NCI-H526 (cell line): ENCODE measurements around the gene CARD9.

Source experiments
- DNase-seq, 2 experiments: peaks; one replicate each; lab custom pipeline; 2025; lab: John Stamatoyannopoulos, UW

The CARD9 gene

DNA sequence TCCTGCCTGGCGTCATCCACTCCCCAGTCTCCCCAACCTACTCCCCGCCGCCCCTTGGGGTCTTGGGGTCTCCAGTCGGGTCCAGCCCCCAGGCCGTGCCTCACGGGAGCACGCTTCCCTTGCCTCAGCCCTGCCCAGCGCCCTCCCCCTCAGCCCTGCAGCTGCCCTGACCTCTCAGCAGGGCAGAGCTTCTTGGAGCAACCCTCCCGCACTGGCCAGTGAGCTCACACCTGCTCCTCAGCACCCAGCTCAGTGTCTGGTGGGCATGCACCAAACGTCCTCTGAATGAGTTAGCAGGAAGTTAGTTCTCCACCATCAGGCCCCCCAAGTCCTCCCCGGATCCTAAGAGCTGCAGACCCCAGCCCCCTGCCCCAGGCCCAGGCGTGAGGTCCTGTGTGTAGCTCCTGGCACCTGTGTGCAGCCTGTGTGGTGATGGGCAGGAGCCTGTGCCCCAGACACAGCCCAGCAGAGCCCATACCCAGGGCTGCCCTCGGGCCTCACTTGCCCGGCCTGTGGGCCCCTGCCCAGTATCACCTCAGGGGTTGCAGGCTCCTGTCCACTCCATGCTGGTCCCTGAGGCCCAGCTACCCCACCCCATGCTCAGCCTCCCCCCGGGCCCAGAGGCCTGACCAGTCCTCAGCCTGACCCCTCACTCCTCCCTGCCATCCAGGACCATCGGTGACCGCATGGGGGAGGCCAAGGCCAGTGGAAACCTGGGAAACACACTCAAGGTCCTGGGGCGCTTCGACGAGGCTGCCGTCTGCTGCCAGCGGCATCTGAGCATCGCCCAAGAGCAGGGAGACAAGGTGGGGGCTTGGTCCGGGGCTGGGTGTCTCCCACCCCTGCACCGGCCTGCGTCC is 37.9 kb downstream of the CARD9 start:
- no peak for DNase-seq

DNA sequence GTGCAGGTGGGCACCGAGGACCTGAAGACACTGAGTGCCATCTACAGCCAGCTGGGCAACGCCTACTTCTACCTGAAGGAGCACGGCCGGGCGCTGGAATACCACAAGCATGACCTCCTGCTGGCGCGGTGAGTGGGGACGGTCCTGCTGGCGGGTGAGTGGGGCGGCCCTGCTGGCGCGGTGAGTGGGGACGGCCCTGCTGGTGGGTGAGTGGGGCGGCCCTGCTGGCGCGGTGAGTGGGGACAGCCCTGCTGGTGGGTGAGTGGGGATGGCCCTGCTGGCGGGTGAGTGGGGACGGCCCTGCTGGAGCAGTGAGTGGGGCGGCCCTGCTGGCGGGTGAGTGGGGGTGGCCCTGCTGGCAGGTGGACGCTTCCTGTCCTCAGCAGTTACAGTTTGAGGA is 38.9 kb downstream of the CARD9 start:
- DNase-seq, result no peak

DNA sequence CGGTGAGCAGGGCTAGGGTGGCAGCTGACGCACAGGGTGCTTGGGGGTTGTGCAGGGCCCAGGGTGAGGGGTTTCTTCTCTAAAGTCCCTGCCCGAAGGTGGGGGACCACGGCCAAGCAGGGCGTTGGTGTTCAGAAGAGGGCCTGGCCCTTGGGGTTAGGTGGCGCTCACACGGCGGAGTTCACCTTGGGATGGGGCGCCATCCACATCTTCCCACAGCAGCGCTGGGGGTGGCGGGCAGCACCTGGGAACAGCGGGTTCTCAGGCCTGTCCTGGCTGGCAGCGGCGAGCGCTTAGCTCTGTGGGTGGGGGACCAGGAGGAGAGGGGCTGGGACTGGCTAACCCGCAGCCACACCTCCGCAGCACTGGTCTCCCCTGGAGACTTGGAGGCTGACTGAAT is 40.0 kb downstream of the CARD9 start:
- DNase-seq, result no peak

DNA sequence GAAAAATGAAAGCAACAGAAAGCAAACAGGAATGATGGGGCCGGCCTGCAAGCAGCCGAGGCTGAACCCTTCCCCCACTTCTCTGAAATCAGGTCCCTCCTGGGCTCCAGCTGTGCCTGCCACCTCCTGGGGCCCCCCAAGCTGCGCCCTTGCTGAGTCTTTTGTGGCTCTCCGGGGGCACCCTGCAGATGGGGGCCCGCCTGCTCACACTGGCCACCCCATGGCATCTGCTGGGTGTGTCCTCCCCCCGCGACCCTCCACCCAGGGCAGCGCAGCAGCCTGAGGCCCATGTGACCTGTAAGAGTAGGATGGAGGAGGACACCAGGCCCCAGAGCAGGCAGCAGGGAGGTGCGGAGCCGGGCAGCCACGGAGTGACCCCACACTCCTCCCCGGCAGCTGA is 40.4 kb downstream of the CARD9 start:
- no peak for DNase-seq

DNA sequence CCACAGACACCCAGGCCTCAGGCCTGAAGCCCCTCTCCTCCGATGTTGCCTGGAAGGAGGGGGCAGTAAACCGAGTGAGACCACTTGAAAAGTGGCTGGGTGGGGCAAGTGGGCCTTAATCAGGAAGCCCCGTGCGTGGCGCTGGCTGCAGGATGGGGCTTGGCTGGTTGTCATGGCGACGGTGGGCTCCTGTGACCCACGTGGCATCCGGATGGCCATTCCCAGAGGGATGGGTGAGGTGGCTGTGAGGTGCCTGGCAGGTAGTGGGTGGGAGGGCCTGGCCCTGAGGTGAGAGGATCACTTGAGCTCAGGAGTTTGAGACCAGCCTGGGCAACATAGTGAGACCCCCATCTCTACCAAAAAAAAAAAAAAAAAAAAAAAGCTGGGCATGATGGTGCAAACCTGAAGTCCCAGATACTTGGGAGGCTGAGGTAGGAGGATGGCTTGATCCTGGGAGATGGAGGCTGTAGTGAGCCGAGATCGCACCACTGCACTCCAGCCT is 40.9 kb downstream of the CARD9 start:
- DNase-seq, result no peak

DNA sequence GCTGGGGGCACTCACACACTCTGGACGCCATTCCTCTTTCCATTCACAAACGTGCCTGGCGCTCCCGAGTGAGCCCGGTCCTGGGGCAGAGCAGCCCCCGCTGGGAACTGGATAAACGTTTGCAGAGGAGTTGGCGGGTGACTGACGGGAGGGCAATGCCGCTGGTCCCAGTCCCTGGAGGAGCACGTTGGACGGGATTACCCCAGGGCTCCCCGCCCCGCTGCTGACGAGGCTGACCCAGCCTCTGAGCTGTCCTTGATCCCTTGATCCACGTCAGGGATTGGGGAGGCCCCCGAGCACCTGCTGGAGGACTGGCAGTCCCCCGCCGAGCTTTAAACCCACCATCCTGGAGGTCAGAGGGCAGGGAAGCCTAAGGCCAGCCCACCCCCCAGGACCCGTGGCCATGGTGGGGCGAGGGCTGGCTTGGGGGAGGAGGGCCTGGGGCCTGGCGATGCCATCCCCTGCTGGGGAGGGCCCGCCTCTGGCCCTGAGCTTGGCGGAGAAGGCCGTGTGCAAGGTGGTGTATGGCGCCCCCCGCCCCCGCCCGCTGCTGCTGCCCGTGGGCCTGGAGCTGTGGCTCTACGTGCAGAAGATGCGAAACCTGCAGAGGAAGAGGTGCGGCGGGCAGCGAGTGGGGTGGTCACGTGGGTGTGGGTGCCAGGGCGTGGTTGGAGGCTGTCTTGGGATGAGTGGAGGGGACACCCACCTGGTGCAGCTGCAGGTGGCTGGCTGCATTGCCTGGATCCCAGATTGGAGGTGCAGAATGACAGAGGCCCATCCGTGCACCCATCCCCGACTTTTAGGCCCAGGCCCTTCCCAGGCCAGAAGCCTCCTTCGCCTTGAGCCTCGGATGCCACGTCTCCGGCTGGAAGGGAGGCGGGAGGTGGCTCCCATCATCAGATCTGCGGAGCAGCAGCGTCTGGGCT is 41.6 kb downstream of the CARD9 start:
- DNase-seq, result no peak

DNA sequence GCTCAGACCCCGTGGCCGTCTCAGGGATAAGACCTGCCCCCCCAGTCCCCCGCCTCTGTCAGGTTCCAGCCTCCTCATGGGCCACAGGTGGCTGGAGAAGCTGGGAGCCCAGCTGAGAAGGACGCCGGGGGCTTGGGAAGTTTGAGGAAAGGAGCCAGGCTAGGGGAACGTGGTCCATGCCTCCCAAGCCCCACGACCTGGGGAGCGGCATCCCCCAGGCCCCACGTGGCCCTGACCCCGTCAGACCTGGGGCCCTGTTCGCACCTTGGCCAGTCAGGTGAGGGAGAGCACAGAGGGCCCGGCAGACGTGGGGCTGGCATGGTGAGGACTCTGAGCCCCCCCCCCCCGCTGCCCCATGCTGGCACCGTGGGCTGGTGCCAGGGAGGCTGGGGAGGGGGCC is 42.4 kb downstream of the CARD9 start:
- DNase-seq, result no peak

DNA sequence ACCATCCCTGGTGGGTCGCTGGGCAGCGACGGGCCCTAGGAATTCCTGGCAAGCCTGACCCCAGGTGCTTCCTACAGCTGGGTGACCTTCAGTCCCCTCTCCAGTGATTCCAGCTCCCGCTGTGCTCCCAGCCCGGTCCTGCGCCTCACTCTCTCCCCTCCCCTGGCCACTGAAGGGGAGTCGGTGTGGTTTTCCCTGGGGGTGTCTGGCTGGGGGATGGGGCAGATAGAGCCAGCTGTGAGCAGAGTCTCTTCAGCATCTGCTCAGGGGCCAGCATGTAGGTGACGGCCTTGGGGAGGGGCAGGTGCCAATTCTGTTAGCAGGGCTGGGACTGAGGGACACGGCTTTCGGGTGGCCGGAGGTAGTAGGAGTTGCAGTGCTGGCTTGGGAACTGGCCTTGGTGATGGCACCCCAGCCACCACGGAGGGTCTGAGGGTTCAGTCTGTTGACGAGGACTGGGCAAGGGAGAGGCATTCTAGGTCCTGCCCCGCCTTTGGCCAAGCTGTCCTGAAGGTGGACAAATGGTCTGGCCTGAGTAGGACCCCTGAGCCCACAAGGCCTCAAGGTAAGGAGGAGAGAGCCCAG is 43.0 kb downstream of the CARD9 start:
- DNase-seq, result no peak

DNA sequence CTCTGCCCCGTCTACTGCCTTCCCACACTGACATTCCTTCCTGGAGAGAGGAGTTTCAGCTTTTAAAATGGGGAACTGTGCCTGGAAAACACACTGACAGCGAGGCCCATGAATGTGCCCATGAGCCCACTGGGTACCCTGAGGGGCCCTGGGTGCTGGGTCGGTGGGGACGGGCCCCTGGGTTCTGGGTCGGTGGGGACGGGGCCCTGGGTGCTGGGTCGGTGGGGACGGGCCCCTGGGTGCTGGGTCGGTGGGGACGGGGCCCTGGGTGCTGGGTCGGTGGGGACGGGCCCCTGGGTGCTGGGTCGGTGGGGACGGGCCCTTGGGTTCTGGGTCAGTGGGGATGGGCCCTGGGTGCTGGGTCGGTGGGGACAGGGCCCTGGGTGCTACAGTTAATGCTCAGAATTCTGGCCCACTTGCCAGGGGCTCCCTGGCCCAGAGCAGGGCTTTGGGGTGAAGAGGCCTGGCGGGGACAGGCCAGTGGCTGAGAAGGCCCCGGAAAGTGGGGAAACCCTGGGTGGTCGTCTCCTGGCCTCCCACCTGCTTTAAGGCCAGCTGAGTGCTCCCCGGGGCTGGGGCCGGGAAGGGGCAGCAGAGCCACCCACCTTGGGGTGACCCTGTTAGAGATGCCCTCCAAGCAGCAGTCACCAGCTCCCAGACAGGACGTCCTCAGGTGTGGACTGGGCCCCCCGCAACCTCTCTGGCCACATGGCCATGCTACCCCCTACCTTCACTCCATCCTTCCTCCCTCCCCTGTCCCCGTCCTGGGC is 43.6 kb downstream of the CARD9 start:
- DNase-seq, result no peak

DNA sequence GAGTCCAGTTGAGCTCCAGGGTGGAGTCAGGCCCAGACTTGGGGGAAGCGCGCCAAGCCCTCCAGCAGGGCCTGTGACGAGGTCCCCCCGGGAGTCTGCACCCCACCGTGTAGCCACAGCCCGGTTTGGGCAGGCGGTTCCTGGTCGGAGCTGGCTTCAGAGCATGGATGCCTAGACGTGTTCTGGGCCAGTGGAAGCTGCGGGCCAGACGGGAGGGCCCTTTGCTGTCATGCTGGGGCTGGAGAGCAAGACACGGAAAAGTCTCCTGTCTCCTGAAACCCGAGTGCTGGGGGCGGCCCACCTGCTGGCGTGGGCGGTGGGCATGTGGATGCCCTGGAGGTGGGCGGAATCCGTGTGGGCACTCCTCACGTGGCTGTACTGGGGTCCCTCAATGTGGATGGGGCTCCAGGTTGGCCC is 44.2 kb downstream of the CARD9 start:
- DNase-seq, result no peak

DNA sequence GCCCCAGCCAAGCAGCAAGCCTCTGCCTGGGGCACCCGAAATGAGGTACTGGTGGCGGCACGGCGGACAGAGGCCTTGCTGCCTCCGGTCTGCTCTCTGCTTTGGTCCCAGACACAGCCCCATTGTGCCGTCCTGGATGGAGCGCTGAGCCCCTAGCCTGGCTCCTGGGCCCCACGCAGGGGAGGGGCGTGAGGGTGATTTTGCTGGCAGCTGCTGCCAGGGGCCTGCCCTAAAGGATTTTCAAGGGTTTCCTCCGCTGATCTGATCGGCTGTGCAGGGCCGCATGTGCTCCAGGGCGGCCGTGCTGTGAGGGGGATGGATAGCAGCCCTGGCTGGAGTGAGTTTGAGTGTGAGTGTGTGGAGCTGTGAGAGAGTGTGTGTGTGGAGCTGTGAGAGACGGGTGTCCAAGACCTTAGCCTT is 44.8 kb downstream of the CARD9 start:
- peak in 1 of 2 experiments; percentile 59 for DNase-seq

DNA sequence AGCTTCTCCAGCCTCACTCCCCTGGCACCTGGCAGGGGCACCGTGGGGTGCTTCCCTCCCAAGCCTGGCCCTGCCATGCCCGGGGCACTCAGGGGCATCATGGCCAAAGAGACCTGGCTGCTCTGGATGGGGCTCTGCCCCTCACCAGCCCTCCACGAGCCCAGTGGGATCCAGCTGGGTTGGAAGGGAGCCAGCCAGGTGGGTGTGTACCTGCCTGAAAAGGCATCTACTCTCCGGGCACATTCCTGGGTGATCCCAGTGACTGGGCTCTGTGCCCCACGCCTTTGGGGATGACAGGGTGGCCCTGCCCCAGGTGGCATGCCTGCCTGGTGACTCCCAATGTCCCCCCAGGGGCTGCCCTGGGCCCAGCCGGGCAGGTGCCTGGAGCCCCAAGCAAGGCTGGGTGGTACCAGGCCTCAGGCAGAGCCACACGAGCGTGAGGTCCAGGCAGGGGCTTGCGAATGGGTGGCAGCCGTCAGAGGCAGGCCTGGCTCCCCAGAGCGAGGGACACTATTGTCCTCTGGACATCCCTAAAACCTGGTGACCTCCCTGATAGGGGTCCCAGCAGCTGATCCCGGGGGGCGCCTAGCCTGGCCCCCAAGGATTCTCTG is 45.4 kb downstream of the CARD9 start:
- DNase-seq, result peak in 1 of 2 experiments; percentile 52

DNA sequence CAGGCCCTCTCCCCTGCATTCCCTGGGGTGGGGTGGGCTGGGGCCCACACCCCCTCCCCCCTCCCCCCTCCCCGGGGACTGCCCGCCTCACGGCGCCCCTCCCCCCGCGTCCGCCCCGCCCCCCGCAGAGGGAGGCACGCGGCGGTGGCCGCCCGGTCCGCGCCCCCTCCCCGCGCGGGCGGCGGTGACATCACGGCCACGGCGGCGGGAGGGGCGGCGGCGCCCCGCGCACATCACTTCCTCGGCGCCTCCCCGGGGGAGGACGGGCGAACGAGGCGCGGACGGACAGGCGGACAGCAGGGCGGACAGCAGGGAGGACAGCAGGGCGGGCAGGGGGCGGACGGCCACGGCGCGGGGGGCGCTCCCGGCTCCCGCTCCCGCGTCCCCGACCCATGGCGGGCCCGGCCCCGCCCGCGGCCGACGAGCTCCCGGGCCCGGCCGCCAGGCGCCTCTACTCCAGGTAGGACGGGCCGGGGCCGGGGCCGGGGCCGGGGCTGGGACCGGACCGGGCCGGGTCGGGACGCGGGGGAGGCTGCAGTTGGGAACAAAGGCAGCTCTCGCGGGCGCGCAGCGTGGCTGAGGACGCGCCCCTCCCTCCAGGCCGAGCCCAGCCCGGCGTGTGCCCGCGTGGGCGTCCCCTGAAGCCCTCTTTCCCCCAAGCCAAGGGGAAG is 46.0 kb downstream of the CARD9 start, which contains the start of gene GPSM1:
TSS of gene GPSM1 (plus strand) at position 236 of the 671 bp plus-strand sequence. CDS start at position 393, 157 bp downstream.
- peak in 1 of 2 experiments; percentile 52 for DNase-seq

DNA sequence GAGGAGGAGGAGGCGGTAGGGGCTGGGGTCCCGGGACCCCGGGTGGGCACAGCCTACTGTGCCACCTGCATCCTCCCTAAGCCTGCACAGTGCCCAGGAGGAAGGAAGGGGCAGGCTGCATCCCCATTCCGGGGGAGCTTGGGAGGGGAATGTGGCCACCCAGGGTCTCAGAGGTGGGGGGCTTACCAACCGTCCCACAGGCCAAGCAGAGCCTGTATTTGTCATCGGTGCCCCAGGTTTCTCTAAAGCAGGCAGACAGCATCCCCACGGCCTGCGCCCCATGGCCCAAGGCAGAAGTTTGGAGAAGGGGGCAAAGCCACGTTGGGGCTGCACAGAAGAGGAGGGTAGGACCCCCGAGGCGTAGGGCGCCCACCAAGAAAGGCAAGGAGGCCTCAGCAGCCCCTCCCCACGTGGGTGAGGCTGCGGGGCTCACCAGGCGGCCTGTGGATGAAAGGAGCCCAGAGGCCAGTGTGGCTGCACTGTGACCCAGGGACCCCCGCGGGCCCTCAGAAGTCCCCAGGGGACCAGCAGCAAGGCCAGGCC is 46.6 kb downstream of the CARD9 start:
- no peak for DNase-seq

DNA sequence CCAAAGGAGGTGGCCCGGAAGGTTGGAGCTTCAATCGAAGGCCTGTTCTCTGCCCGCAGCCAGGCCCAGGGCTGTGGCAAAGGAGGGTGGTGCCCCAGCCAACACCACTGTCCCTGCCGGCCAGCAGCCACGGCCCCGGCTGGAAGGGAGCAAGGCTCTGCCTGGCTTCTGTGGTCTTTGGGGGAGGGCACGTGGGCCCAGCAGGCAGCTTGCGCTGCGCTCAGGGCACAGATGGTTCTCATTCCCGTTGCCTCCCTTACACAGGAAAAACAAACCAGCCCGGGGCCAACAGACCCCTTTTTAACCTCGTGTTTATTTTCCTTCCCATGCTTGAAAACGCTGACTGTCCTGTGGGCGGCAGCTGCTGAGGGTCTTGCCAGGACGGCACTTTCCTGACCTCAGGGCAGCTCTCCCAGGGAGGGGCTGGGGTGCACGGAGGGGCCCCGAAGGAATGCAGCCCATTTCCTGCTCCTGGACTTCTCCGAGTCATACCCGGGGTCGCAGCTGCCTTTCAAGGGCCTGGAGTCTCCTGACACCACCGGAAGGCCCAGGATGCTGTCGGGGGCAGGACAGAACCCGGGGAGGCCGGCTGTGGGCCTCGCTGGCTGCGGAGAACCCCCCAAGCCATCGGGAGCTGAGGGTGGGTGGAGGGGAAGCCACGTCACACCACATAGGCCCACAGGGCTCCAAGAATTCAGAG is 47.3 kb downstream of the CARD9 start:
- no peak for DNase-seq

DNA sequence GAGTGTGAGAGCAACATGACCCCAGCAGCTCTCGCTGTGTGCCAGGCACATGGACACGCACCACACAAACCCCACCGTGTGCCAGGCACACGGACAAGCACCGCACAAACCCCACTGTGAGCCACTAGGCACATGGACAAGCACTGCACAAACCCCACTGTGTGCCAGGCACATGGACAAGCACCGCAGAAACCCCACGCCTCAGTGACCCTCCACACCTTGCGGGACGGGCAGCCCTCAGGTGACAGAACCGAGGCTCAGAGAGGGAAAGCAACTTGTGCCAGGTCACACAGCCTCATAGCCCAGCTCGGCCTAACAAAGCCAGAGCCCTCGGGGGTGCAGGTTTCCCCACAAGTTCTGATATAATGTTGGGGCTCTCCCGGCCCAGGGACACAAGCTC is 48.1 kb downstream of the CARD9 start:
- no peak for DNase-seq

DNA sequence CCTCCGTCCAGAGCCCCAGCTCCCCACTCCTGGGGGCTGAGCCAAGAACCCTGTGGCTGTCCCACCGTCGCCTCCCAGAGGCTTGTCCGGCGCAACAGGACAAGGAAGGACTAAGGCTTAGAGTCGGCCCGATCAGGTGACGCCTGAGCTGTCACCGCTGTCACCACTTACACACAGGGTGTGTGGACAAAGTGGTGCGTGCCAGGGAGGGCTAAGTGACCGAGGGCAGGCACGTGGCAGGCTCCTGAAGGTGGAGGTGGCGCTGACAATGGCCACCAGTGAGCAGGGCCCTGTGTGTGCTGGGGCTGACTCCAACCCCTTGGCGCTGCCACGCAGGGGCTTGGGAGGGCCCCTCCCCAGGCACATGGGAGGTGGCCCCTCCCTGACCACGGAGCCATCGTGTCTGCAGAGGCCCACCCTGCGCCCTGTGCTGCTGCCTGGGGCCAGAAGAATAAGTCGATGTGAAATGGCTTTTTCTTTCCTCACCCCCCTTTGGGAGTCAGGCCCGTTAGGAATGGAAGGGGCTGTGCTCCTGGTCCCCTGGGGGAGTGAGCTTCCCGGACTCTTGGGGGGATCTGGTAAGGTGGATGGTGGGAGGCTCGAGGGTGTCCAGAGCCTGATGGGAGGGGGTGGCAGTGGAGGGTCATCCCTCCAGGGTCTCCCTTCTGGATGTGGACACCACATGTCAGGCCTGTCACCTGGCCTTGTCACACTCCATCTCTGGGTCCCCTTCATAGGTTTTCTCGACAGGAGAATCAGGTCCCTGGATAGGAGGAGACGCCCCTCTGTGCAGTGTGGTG is 48.8 kb downstream of the CARD9 start:
- DNase-seq, result no peak

DNA sequence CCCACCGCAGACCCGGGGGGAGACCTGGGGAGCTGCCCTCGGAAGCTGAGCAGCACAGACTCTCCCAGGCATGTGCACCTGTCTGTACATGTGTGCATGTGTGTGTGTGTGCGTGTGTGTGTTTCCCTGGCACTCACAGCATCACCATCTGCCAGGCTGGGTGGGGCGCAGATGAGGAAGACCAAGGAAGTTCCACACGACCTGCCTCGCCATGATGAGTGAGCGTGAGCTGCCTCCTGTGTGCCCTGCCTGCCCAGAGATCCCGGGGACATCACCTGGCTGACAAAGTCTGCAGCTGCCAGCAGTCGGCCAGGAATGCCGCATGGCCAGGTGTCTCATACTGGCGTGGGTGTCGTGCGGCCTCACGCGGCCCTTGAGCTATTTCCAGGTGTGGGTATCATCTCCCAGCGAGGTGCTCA is 50.1 kb downstream of the CARD9 start:
- DNase-seq, result no peak
